ENCODE results near the gene CPEB3. TPM values are rescaled to one million over a fixed set of nuclear protein-coding genes. Genes with fewer than 3 reads are reported as not detected.
"Not testable (repeated sequence)": the region's sequence is repeated elsewhere in the genome, so short reads cannot be mapped to it uniquely, and the experiment has no call there.

The CPEB3 gene
- total RNA-seq, 1 experiment from 2014 or later = 0.62 TPM

- H3K4me3 ChIP-seq (ENCODE audit: insufficient read depth, low read depth, low read length) = peak overlapping the region; percentile 55; the same call in 1 of the 2 replicates
- H3K27me3 ChIP-seq (ENCODE audit: control insufficient read depth, insufficient read depth, low read length) = peaks cover 27% of the 10 kb centered on the region
- DNase-seq = no peak
Measured at GRCh38 chr10:92241501-92241900, 49.4 kb downstream of the CPEB3 start.

GRCh38 chr10:92241158-92241500 lies 49.7 kb downstream of the CPEB3 start:
- DNase-seq = peak; percentile 52

More at GRCh38 chr10:92241501-92241900, 49.4 kb downstream of the CPEB3 start:
- no peaks in the 10 kb centered on the region for H3K36me3 ChIP-seq (replicated peaks; ENCODE audit: control insufficient read depth, insufficient read depth, low read length)

DNA sequence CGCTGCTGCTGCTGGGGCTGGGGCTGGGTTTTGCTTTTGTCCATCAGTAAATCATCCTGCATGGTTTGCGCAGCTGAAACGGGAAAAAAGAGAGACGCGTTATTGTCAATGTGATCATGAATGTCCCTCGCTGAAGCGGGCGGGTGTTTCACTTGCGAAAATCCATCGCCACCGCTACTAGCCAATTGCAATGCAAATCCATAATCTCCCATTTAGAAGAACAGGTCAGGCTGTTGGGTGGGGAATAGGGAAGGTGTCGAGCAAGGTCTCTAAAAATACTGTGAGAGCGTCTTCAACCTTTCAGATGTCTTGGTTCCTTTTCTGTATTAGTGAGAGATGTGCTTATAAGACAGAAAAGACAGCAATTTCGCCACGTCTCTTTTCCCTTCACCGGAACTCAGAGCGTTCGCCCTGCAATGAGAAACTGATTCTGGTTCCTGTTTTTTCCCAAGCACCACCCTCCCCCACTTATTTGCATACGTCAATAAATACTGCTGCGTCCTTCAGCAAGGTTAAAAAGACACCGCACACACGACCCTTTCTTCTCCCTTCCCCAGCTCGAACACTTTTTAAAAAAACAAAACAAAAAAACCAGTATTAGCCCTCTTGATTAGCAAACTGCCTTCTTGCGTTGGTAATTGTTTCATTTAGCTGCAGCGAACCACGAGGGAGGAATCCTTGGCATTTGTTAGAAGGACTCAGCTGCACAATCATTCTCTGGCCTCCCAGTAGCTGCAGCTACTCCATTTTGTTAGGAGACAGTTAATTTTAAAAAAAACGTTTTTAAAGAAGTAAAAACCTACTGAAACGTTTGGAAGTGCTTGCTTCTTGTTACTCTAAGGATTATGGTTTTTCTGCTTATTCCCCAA lies 50.4 kb downstream of the CPEB3 start:
- peak; percentile 73 for DNase-seq
- peaks cover 27% of the 10 kb centered on the region for H3K27me3 ChIP-seq (ENCODE audit: control insufficient read depth, insufficient read depth, low read length)
- peak overlapping the region; percentile 55 for H3K4me3 ChIP-seq (ENCODE audit: insufficient read depth, low read depth, low read length)
- no peaks in the 10 kb centered on the region for H3K36me3 ChIP-seq (replicated peaks; ENCODE audit: control insufficient read depth, insufficient read depth, low read length)

More at GRCh38 chr10:92241158-92241500, 49.7 kb downstream of the CPEB3 start:
- Histone ChIP-seq H3K36me3 (replicated peaks; ENCODE audit: control insufficient read depth, insufficient read depth, low read length) (no peaks in the 10 kb centered on the region), H3K27me3 (ENCODE audit: control insufficient read depth, insufficient read depth, low read length) (peaks cover 27% of the 10 kb centered on the region), H3K4me3 (ENCODE audit: insufficient read depth, low read depth, low read length) (peak overlapping the region; percentile 55)

GRCh38 chr10:92239600-92240288 lies 51.1 kb downstream of the CPEB3 start:
- peak; percentile 80 for DNase-seq
- H3K36me3 ChIP-seq (replicated peaks; ENCODE audit: control insufficient read depth, insufficient read depth, low read length) = no peaks in the 10 kb centered on the region
- H3K4me3 ChIP-seq (ENCODE audit: insufficient read depth, low read depth, low read length) = peak overlapping the region; percentile 55
- H3K27me3 ChIP-seq (ENCODE audit: control insufficient read depth, insufficient read depth, low read length) = peaks cover 27% of the 10 kb centered on the region

GRCh38 chr10:92239151-92239599 lies 51.7 kb downstream of the CPEB3 start:
- Histone ChIP-seq H3K36me3 (replicated peaks; ENCODE audit: control insufficient read depth, insufficient read depth, low read length) (no peaks in the 10 kb centered on the region), H3K4me3 (ENCODE audit: insufficient read depth, low read depth, low read length) (peak overlapping the region; percentile 55), H3K27me3 (ENCODE audit: control insufficient read depth, insufficient read depth, low read length) (peaks cover 27% of the 10 kb centered on the region)
- DNase-seq = no peak

GRCh38 chr10:92238586-92239098 lies 52.2 kb downstream of the CPEB3 start:
- Histone ChIP-seq H3K36me3 (replicated peaks; ENCODE audit: control insufficient read depth, insufficient read depth, low read length) (no peaks in the 10 kb centered on the region), H3K4me3 (ENCODE audit: insufficient read depth, low read depth, low read length) (peak overlapping the region; percentile 55), H3K27me3 (ENCODE audit: control insufficient read depth, insufficient read depth, low read length) (peaks cover 27% of the 10 kb centered on the region)
- DNase-seq = peak; percentile 30

DNA sequence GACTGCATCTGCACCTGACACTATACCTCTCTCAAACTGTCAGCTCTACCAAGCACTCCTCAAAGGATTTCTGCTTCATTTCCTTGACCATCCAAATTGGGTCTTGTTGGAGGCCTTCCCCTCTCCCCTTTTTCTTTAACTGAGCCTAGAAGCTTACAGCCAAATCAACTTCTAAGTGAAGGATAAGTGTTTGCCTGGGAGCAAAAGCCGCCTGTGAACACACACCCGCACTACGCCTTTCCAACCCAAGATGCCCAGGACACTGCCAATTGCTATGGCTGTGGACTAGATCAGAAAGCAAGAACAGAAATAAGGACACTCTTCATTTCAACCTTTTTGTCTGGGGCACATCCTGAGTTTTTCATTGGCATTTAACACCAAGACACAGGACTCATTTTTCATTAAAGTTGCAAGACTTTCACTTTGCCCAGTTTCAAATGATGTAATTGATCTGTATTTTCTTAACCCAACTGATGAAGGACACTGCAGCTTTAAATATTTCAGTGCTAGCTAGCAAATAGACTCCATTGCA lies 52.8 kb downstream of the CPEB3 start:
- Histone ChIP-seq H3K36me3 (replicated peaks; ENCODE audit: control insufficient read depth, insufficient read depth, low read length) (no peaks in the 10 kb centered on the region), H3K27me3 (ENCODE audit: control insufficient read depth, insufficient read depth, low read length) (peaks cover 27% of the 10 kb centered on the region), H3K4me3 (ENCODE audit: insufficient read depth, low read depth, low read length) (no peak overlapping the region)
- no peak for DNase-seq

- no peak overlapping the region for H3K4me3 ChIP-seq (ENCODE audit: insufficient read depth, low read depth, low read length)
- no peaks in the 10 kb centered on the region for H3K36me3 ChIP-seq (replicated peaks; ENCODE audit: control insufficient read depth, insufficient read depth, low read length)
- DNase-seq = no peak
- no peaks in the 10 kb centered on the region for H3K27me3 ChIP-seq (ENCODE audit: control insufficient read depth, insufficient read depth, low read length)
Measured at GRCh38 chr10:92231196-92231595, 59.7 kb downstream of the CPEB3 start.

GRCh38 chr10:92222603-92223262 lies 68.1 kb downstream of the CPEB3 start:
- no peak for DNase-seq
- no peaks in the 10 kb centered on the region for H3K36me3 ChIP-seq (replicated peaks; ENCODE audit: control insufficient read depth, insufficient read depth, low read length)
- H3K4me3 ChIP-seq (ENCODE audit: insufficient read depth, low read depth, low read length) = no peak overlapping the region
- H3K27me3 ChIP-seq (ENCODE audit: control insufficient read depth, insufficient read depth, low read length) = no peaks in the 10 kb centered on the region

GRCh38 chr10:92219559-92219958 lies 71.3 kb downstream of the CPEB3 start:
- Histone ChIP-seq H3K27me3 (ENCODE audit: control insufficient read depth, insufficient read depth, low read length) (no peaks in the 10 kb centered on the region), H3K4me3 (ENCODE audit: insufficient read depth, low read depth, low read length) (no peak overlapping the region), H3K36me3 (replicated peaks; ENCODE audit: control insufficient read depth, insufficient read depth, low read length) (no peaks in the 10 kb centered on the region)
- DNase-seq = no peak

- Histone ChIP-seq H3K36me3 (replicated peaks; ENCODE audit: control insufficient read depth, insufficient read depth, low read length) (no peaks in the 10 kb centered on the region), H3K4me3 (ENCODE audit: insufficient read depth, low read depth, low read length) (no peak overlapping the region), H3K27me3 (ENCODE audit: control insufficient read depth, insufficient read depth, low read length) (no peaks in the 10 kb centered on the region)
- DNase-seq = no peak
Measured at GRCh38 chr10:92218569-92218968, 72.3 kb downstream of the CPEB3 start.

DNA sequence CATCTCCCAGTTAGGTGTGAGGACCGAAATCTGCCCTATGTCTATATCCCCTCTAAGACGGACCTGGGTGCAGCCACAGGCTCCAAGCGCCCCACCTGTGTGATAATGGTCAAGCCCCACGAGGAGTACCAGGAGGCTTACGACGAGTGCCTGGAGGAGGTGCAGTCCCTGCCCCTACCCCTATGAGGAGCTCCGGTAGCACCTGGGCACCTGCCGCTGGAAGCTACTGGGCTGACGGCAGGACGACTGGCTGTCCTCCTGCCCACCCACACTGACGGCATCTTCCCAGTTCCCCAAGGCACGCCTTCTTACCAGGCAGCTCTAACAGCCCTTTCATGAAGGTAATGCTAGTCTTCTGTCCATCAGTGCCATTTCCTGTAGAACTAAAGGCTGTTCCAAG lies 74.3 kb downstream of the CPEB3 start:
- peak; percentile 64 for DNase-seq
- H3K4me3 ChIP-seq (ENCODE audit: insufficient read depth, low read depth, low read length); H3K36me3 ChIP-seq (replicated peaks; ENCODE audit: control insufficient read depth, insufficient read depth, low read length); H3K27me3 ChIP-seq (ENCODE audit: control insufficient read depth, insufficient read depth, low read length): not testable (repeated sequence)

- H3K36me3 ChIP-seq (replicated peaks; ENCODE audit: control insufficient read depth, insufficient read depth, low read length); H3K4me3 ChIP-seq (ENCODE audit: insufficient read depth, low read depth, low read length); DNase-seq; H3K27me3 ChIP-seq (ENCODE audit: control insufficient read depth, insufficient read depth, low read length): not testable (repeated sequence)
Measured at GRCh38 chr10:92215222-92215621, 75.7 kb downstream of the CPEB3 start.

GRCh38 chr10:92213049-92213448 lies 77.8 kb downstream of the CPEB3 start:
- H3K4me3 ChIP-seq (ENCODE audit: insufficient read depth, low read depth, low read length) = no peak overlapping the region
- H3K36me3 ChIP-seq (replicated peaks; ENCODE audit: control insufficient read depth, insufficient read depth, low read length) = no peaks in the 10 kb centered on the region
- DNase-seq = no peak
- no peaks in the 10 kb centered on the region for H3K27me3 ChIP-seq (ENCODE audit: control insufficient read depth, insufficient read depth, low read length)
